Natural killer cell treated with Interleukin-12 subunit alpha and Interleukin-12 subunit beta and Interleukin-15 and Interleukin-18, amount 100 ng/mL, for 72 hours (primary cell): ENCODE measurements around the gene C3orf20. TPM values are rescaled to one million over a fixed set of nuclear protein-coding genes. Genes with fewer than 3 reads are reported as not detected.

Experiments
- ATAC-seq, 2 donors: fragments of 150-1000 bp; cut with Tn5 transposase in 1 of 2; sonication (Bioruptor Pico), chemical (Tn5 transposase) in 1 of 2; 2 replicates each; pipeline ENCODE4 v1.10.0; 2021
- DNase-seq: peaks from one replicate; pipeline ENCODE4 v3.0.0; 2022; ENCODE audit warnings: low spot score
- H3K27ac Mint-ChIP-seq, 2 donors: 1 replicate in 1 of 2; 2 replicates in 1 of 2; pipeline ENCODE4 v1.8.0; 2022; ENCODE audit warnings: mixed read lengths in 2 of 2, mild to moderate bottlenecking in 1 of 2, moderate library complexity in 1 of 2
- H3K27me3 Mint-ChIP-seq, 2 donors: 1 replicate in 1 of 2; 2 replicates in 1 of 2; pipeline ENCODE4 v1.8.0; 2022; ENCODE audit warnings: mixed read lengths in 2 of 2
- H3K36me3 Mint-ChIP-seq: one replicate; pipeline ENCODE4 v1.8.0; 2022; ENCODE audit warnings: mixed read lengths
- H3K4me1 Mint-ChIP-seq, 2 donors: 1 replicate in 1 of 2; 2 replicates in 1 of 2; pipeline ENCODE4 v1.8.0; 2022; ENCODE audit warnings: low read depth in 2 of 2, mixed read lengths in 2 of 2, mild to moderate bottlenecking in 1 of 2
- H3K4me3 Mint-ChIP-seq: one replicate; pipeline ENCODE4 v1.8.0; 2022; ENCODE audit warnings: mixed read lengths
- H3K9me3 Mint-ChIP-seq: 2 replicates; pipeline ENCODE4 v1.8.0; 2022; ENCODE audit warnings: mixed read lengths
- total RNA-seq, 2 donors: library from RNA; stranded (reverse); gene quantifications; one replicate each; pipeline ENCODE4 v1.2.3, GENCODE V29; 2022

C3orf20 gene
- under 1 TPM in 1 of 2 donors, not detected in 1; 0.93 TPM for total RNA-seq

- Mint-ChIP-seq H3K36me3 (peaks cover 13% of the 10 kb centered on the region), H3K27ac (no peak within 1 kb of the TSS), H3K9me3 (no peaks in the 10 kb centered on the region), H3K27me3 (no peaks in the 10 kb centered on the region), H3K4me1 (peaks cover 0 to 3% of the 10 kb centered on the region in 2 donors), H3K4me3 (no peak within 1 kb of the TSS)
- no peak for DNase-seq
- ATAC-seq = no peak
These were observed at the start of gene C3orf20 for GRCh38 chr3:14674841-14675240. C3orf20 (plus strand) TSS chr3:14675141; CDS start chr3:14682714, 7,573 bp downstream.

- no peaks in the 10 kb centered on the region for H3K9me3 Mint-ChIP-seq
- DNase-seq (no peak), ATAC-seq (no peak)
- peaks cover 8 to 13% of the 10 kb centered on the region in 2 donors for H3K27me3 Mint-ChIP-seq
- no peak overlapping the region for H3K27ac Mint-ChIP-seq
- H3K4me1 Mint-ChIP-seq = no peaks in the 10 kb centered on the region
- no peak overlapping the region for H3K4me3 Mint-ChIP-seq
- H3K36me3 Mint-ChIP-seq = no peaks in the 10 kb centered on the region
These were observed 49.5 kb upstream of the C3orf20 start for GRCh38 chr3:14625443-14625842.

GRCh38 chr3:14627815-14628214, 47.1 kb upstream of the C3orf20 start:
- Mint-ChIP-seq H3K27ac (no peak overlapping the region), H3K9me3 (no peaks in the 10 kb centered on the region), H3K4me1 (no peaks in the 10 kb centered on the region), H3K27me3 (peaks cover 8 to 15% of the 10 kb centered on the region in 2 donors), H3K36me3 (no peaks in the 10 kb centered on the region), H3K4me3 (no peak overlapping the region)
- no peak for DNase-seq
- no peak for ATAC-seq

- Mint-ChIP-seq H3K36me3 (no peaks in the 10 kb centered on the region), H3K27ac (no peak overlapping the region), H3K4me3 (no peak overlapping the region), H3K9me3 (no peaks in the 10 kb centered on the region), H3K4me1 (no peaks in the 10 kb centered on the region), H3K27me3 (peaks cover 8 to 13% of the 10 kb centered on the region in 2 donors)
- ATAC-seq (no peak), DNase-seq (no peak)
These were observed 46.5 kb upstream of the C3orf20 start for GRCh38 chr3:14628406-14628805.

- no peaks in the 10 kb centered on the region for H3K36me3 Mint-ChIP-seq
- H3K27ac Mint-ChIP-seq = no peak overlapping the region
- ATAC-seq = no peak
These were observed 44.4 kb upstream of the C3orf20 start for GRCh38 chr3:14630404-14631100.

GRCh38 chr3:14631101-14631497, 43.8 kb upstream of the C3orf20 start:
- ATAC-seq = no peak
- no peaks in the 10 kb centered on the region for H3K36me3 Mint-ChIP-seq

More at GRCh38 chr3:14630404-14631100, 44.4 kb upstream of the C3orf20 start:
- no peaks in the 10 kb centered on the region for H3K4me1 Mint-ChIP-seq
- H3K9me3 Mint-ChIP-seq = no peaks in the 10 kb centered on the region
- H3K4me3 Mint-ChIP-seq = no peak overlapping the region
- H3K27me3 Mint-ChIP-seq = peaks cover 14 to 15% of the 10 kb centered on the region in 2 donors
- no peak for DNase-seq

GRCh38 chr3:14631687-14632441, 43.1 kb upstream of the C3orf20 start:
- Mint-ChIP-seq H3K36me3 (no peaks in the 10 kb centered on the region), H3K9me3 (no peaks in the 10 kb centered on the region), H3K27ac (no peak overlapping the region), H3K4me3 (no peak overlapping the region), H3K27me3 (peaks cover 16 to 20% of the 10 kb centered on the region in 2 donors), H3K4me1 (no peaks in the 10 kb centered on the region)
- DNase-seq (no peak), ATAC-seq (no peak)

More at GRCh38 chr3:14631101-14631497, 43.8 kb upstream of the C3orf20 start:
- no peak overlapping the region for H3K27ac Mint-ChIP-seq
- H3K27me3 Mint-ChIP-seq = peaks cover 16% of the 10 kb centered on the region in 2 donors
- no peaks in the 10 kb centered on the region for H3K4me1 Mint-ChIP-seq
- no peak overlapping the region for H3K4me3 Mint-ChIP-seq
- DNase-seq = no peak
- H3K9me3 Mint-ChIP-seq = no peaks in the 10 kb centered on the region

- ATAC-seq (no peak), DNase-seq (no peak)
- no peaks in the 10 kb centered on the region for H3K9me3 Mint-ChIP-seq
- no peak overlapping the region for H3K4me3 Mint-ChIP-seq
- H3K4me1 Mint-ChIP-seq = no peaks in the 10 kb centered on the region
- no peak overlapping the region for H3K27ac Mint-ChIP-seq
- no peaks in the 10 kb centered on the region for H3K36me3 Mint-ChIP-seq
- peaks cover 18 to 20% of the 10 kb centered on the region in 2 donors for H3K27me3 Mint-ChIP-seq
These were observed 42.5 kb upstream of the C3orf20 start for GRCh38 chr3:14632442-14632930.

GRCh38 chr3:14633417-14633816, 41.5 kb upstream of the C3orf20 start:
- Mint-ChIP-seq H3K9me3 (no peaks in the 10 kb centered on the region), H3K4me3 (no peak overlapping the region), H3K4me1 (no peaks in the 10 kb centered on the region), H3K27ac (no peak overlapping the region), H3K36me3 (no peaks in the 10 kb centered on the region), H3K27me3 (peaks cover 14 to 27% of the 10 kb centered on the region in 2 donors)
- no peak for ATAC-seq
- no peak for DNase-seq

- ATAC-seq = peak; percentile 52 to 74
- peaks cover 17 to 32% of the 10 kb centered on the region in 2 donors for H3K27me3 Mint-ChIP-seq
- no peak overlapping the region for H3K27ac Mint-ChIP-seq
- DNase-seq = no peak
- no peaks in the 10 kb centered on the region for H3K4me1 Mint-ChIP-seq
- H3K36me3 Mint-ChIP-seq = no peaks in the 10 kb centered on the region
- no peaks in the 10 kb centered on the region for H3K9me3 Mint-ChIP-seq
- H3K4me3 Mint-ChIP-seq = no peak overlapping the region
These were observed 41.0 kb upstream of the C3orf20 start for GRCh38 chr3:14633819-14634424.

GRCh38 chr3:14634763-14635400, 40.1 kb upstream of the C3orf20 start:
- Mint-ChIP-seq H3K4me1 (no peaks in the 10 kb centered on the region), H3K9me3 (no peaks in the 10 kb centered on the region), H3K27ac (no peak overlapping the region), H3K27me3 (peaks cover 20 to 37% of the 10 kb centered on the region in 2 donors), H3K36me3 (no peaks in the 10 kb centered on the region), H3K4me3 (no peak overlapping the region)
- DNase-seq = no peak
- no peak for ATAC-seq

GRCh38 chr3:14636496-14637087, 38.3 kb upstream of the C3orf20 start:
- Mint-ChIP-seq H3K27me3 (peaks cover 24 to 42% of the 10 kb centered on the region in 2 donors), H3K36me3 (no peaks in the 10 kb centered on the region), H3K4me3 (no peak overlapping the region), H3K27ac (no peak overlapping the region), H3K4me1 (no peaks in the 10 kb centered on the region), H3K9me3 (no peaks in the 10 kb centered on the region)
- no peak for ATAC-seq
- no peak for DNase-seq

- ATAC-seq = no peak
- H3K27ac Mint-ChIP-seq = no peak overlapping the region
- DNase-seq = no peak
- peaks cover 0 to 1% of the 10 kb centered on the region in 2 donors for H3K4me1 Mint-ChIP-seq
- H3K9me3 Mint-ChIP-seq = no peaks in the 10 kb centered on the region
- H3K36me3 Mint-ChIP-seq = no peaks in the 10 kb centered on the region
- no peak overlapping the region for H3K4me3 Mint-ChIP-seq
- H3K27me3 Mint-ChIP-seq = peaks cover 34 to 50% of the 10 kb centered on the region in 2 donors
These were observed 34.8 kb upstream of the C3orf20 start for GRCh38 chr3:14640157-14640562.
